ENCODE measurements around the gene CYBA.

Gene CYBA

DNA sequence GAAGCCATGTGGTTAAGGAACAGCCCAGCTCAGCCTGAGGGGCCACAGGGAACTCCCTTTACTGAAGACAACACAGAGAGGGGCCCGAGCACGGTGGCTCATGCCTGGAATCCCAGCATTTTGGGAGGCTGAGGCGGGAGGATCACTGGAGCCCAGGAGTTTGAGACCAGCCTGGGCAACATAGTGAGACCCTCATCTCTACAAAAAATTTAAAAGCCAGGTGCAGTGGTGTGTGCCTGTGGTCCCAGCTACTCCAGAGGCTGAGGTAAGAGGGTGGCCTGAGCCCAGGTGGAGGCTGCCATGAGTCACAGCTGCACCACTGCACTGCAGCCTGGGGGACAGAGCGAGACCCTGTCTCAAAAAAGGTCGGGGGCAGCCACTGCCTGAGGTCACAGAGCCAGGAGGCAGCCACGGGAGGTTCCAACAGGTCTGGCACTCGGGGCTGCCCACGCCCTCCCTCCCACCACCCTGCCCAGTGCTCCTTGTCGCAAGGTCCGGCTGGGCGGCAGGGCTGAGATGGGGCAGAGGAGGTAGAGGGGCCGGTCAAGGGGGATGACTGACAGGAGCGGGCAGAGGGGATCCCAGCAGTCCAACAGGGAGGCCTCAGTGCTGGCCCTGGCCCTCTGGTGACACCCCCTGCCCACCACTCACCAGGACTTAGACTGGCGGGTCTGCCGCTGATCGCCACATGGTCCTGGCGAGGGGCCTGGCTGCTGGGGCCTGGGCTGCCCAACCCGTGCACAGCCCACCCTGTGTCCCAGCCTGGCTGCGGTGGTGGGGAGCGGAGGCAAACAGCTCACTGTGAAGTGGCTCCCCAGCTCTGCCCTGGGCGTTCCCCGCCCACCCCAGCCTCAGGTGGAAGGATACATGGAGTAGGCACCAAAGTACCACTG lies 3.4 kb downstream of the CYBA start:
- no peak overlapping the region for H3K4me3 ChIP-seq (ENCODE audit: low read depth, low read length)

- no peak overlapping the region for H3K4me3 ChIP-seq (ENCODE audit: low read depth, low read length)
Observed at GRCh38 chr16:88646345-88647034, 4.4 kb downstream of the CYBA start.

DNA sequence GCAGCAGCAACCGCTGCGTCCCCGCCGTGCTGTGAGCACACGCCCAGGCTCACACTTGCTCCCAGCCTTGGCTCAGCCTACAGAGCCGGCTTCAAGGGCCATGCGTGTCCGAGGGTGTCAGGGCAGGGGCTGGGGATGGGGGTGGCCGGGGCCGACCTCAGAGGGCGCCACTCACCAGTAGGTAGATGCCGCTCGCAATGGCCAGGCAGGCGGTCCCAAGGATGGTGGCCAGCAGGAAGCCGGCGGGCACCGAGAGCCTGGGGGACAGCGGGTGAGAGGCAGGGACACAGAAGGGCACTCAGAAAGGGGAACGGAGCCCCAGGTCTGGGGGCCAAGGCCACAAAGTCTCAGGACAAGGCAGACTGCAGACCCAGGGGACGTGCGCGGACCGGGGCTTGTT lies 4.9 kb downstream of the CYBA start:
- H3K4me3 ChIP-seq (ENCODE audit: low read depth, low read length): no peak overlapping the region

DNA sequence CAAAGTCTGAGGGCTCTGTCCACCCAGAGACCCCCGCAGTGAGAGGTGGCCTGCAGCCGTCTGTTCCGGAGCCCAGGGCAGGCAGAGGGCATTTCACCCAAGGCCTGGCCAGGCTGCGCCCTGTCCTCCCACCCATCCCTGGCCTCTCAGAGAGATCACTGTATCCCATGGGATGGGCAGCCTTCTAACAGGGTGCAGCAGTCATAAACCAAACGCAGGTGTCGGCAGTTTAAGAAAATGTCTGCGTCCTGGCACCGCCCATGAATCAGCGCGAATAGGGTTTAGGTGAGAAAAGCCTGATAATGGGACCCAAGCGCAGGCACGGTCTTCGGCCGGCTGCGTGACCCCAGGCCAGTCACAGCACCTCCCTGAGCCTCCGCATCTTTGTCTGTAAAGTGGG lies 5.4 kb downstream of the CYBA start:
- no peak overlapping the region for H3K4me3 ChIP-seq (ENCODE audit: low read depth, low read length)

DNA sequence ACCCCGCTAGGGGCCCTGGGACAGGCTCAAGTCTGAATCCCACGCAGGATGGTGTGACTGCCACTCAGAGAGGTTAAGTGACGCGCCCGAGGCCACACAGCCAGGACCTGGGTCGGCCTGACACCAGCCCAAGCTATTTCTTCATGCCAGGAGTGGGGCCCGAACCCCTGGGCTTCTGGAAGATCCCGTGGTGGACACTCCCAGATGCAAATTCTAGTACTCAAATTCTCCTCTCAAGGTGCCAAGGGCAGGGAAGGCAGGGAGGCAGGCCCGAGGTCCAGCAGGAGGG lies 7.3 kb downstream of the CYBA start:
- no peak overlapping the region for H3K4me3 ChIP-seq (ENCODE audit: low read depth, low read length)

- no peak overlapping the region for H3K4me3 ChIP-seq (ENCODE audit: low read depth, low read length)
Observed at GRCh38 chr16:88642881-88643643, 7.8 kb downstream of the CYBA start.

GRCh38 chr16:88640498-88641247 lies 10.2 kb downstream of the CYBA start:
- H3K4me3 ChIP-seq (ENCODE audit: low read depth, low read length): no peak overlapping the region

DNA sequence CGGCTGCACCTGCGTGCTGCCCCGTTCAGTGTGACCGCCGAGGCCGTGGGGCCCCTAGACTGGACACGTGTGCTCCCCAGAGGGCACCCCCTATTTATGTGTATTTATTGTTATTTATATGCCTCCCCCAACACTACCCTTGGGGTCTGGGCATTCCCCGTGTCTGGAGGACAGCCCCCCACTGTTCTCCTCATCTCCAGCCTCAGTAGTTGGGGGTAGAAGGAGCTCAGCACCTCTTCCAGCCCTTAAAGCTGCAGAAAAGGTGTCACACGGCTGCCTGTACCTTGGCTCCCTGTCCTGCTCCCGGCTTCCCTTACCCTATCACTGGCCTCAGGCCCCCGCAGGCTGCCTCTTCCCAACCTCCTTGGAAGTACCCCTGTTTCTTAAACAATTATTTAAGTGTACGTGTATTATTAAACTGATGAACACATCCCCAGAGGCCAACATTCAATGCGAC lies 10.8 kb downstream of the CYBA start:
- no peak overlapping the region for H3K4me3 ChIP-seq (ENCODE audit: low read depth, low read length)

GRCh38 chr16:88639231-88640038 lies 11.4 kb downstream of the CYBA start:
- no peak overlapping the region for H3K4me3 ChIP-seq (ENCODE audit: low read depth, low read length)

DNA sequence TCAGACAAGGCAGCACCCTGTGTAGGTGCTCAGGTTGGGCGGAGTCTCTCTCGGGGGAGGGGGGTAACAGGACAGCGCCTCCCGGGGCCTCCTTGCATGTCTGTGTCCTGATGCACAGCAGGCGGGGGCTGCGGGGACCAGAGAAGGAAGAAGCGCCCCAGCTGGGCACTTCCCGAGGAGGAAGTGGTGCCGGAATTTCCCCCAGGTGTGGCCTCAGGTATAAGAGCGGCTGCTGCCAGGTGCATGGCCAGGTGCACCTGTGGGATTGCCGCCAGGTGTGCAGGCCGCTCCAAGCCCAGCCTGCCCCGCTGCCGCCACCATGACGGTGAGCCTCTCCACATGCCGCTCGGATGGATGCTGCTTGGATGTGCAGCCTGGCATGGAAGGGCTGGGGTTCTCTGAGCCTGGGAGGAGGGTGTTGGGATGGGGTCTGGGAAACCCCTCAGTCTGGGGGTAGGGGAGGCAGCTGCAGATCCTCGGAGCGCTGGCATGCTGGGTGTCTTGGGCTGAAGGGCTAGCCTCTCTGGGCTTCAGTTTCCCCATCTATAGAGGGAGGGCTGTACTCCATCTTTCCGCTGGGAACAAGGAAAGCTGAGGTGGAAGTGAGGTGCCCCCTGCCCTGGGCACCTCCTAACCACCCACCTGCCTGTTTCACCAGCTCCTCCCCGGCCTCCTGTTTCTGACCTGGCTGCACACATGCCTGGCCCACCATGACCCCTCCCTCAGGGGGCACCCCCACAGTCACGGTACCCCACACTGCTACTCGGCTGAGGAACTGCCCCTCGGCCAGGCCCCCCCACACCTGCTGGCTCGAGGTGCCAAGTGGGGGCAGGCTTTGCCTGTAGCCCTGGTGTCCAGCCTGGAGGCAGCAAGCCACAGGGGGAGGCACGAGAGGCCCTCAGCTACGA lies 12.3 kb downstream of the CYBA start, which contains the start of gene IL17C:
Gene IL17C (plus strand): TSS at position 250 of the 908 bp plus-strand sequence. CDS start 70 bp downstream, at position 320.
- no peak within 1 kb of the TSS for H3K4me3 ChIP-seq (ENCODE audit: low read depth, low read length)

DNA sequence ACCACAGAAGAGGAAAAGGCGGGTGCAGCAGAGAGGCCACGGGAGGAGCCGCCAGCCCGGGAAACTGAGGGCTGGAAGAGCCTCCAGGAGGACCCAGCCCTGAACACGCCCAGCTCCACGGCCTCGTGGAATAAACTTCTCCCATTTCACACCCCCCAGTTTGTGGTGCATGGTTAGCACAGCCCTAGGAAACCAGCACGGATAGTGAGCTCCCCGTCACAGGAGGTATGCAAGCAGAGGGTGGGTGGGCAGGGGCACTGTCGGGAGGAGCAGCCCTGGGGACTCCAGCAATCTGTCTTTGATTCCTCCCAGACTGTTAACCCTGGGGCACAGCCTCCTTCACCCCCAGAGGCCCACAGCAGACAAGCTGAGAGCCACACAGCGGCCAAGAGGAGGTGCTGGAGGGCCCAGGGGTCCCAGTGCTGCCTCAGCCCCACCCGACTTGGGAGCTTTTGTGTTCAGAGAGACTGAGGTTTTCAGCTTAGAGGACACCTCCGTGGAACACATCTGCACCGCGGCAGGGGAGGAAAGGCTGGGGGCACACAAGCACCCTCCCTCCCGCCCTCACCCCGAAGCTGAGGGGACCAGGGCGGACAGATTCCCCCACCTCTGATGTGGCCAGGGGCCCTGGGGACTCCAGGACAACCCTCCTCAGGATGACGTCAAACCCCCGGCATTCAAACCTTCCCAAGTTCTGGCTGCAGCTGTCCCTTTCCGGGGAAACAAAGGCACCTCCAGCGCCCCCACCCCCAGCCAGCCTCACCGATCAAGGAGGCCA lies 14.2 kb downstream of the CYBA start:
- H3K4me3 ChIP-seq (ENCODE audit: low read depth, low read length): no peak overlapping the region

DNA sequence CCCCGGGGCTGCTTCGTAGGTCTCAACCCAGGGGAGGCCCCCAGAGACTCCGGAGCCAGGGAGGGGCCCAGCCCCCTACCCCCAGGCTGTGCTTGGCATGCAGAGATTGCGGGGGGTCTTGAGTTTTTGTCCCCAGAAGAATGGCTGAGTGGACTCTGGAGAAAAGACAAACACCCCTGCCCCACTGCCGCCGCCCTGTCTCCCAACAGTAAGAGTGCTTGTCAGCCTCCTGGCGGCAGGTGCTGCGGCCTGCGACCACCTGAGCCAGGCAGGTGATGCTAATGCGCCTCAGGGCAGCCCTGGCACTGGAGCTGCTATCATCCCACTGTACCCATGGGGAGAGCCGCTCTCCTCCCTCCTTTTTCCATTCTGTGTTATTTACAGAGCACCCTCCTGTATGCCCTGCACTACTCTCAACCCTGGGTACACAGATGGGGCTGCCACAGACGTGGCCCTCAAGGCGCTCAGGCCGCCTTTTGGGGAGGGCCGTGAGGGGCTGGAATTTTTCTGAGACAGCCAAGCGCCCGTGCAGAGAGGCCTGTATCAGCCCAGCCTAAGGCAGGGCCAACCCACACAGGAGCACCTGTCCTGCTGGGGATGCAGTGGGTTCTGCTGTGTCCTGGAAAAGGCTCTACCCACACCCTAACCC lies 15.1 kb downstream of the CYBA start:
- no peak overlapping the region for H3K4me3 ChIP-seq (ENCODE audit: low read depth, low read length)

DNA sequence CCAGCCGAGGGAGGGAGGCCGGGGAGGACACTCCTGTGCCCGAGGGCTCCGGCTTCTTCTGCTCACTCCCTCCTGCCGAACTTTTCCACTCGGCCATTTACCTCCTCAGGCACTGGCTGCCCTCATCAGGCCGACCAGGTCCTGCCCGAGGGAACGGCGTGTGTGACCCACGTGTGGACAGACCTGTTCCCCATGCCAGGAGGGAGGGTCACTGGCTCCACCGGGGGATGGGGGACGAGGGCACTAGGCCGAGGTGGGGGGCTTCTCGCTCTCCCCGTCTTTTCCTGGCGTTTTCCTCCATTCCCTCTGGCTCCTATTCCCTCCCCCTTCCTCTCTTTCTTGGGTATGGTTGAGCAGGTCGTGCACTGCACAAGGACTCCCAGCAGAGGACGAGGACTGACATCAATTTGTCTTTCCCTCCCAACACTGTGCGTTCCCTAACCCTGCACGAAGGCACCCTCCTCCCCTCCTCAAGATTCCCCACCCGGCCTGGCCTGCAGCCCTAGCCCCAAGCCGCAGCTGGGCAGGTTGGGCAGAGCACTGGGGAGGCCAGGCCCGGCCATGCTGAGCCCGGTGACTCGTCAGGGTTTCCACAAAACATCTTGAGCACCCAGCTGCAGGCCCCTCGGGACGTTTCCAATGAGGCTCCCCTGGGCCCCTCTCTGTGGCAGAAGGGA lies 15.7 kb downstream of the CYBA start:
- peak overlapping the region; percentile 53 for H3K4me3 ChIP-seq (ENCODE audit: low read depth, low read length)

DNA sequence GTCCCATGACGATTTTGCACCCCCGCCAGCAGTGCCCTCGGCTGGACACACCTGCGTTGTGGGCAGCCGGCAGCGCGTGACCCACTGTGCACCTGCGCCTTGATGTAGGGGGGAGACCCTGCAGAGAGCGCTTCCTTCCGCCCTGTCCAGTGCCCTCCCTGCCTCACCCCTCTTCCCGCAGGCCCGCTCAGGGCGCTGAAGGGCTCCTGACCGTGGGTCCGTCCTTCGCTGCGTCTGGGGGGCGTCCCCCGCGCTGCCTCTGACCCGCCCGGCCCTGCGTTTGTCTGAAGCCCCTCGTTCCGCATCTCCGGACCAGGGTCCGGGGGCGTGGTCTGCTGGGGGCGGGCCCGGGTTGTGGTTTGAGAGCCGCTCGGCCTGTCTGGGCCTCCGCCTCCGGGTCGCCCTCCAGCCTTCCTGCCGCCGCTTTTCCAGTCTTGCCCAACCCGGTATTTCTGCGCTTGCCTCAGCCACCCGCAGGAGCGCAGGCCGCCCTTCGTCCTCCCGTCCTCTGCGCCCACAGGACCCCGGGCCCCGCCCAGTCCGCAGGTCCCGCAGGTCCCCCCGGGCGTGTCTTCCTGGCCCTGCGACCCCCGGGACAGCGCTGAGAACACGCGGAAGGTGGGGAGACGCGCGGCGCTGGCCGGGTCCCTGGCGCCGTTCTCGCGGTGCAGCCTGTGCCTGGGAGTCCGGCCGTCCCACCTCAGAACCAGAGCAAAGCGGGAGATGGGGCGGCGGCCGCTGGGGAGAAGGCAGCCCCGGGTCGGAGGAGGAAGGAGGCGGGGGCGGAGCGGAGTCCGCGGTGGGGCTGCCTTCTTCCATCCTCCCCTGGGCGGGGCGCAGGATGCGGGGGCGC lies 16.5 kb downstream of the CYBA start:
- H3K4me3 ChIP-seq (ENCODE audit: low read depth, low read length): peak overlapping the region; percentile 53

- peak overlapping the region; percentile 53 for H3K4me3 ChIP-seq (ENCODE audit: low read depth, low read length)
Observed at GRCh38 chr16:88633684-88634140, 17.1 kb downstream of the CYBA start.

DNA sequence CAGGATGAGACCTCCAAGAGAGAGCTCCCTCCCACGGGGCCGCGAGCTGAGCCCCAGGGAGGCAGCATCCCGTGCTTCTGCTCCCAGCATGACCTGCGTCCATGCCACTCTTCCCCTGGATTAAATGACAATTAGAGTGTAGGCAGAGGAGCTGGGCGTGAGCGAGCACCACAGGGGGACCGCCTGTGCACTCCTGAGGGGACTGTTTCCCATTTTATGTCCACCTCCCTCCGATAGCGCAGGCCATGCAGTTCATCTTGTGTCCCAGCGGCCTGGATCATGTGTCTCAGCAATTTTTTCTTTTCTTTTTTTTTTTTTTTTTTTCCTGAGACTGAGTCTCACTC lies 18.3 kb downstream of the CYBA start:
- no peak overlapping the region for H3K4me3 ChIP-seq (ENCODE audit: low read depth, low read length)
